Lower leg skin (tissue), 3 donors: ENCODE data around the gene SP100.

Experiments
- CTCF ChIP-seq, 3 donors: fragments of 450-650 bp; IDR thresholded peaks; one replicate each; pipeline ENCODE4 v1.5.1; 2016; ENCODE audit warnings: antibody characterized with exemption in 3 of 3, mild to moderate bottlenecking in 3 of 3, moderate library complexity in 2 of 3
- POLR2A ChIP-seq, 2 donors: fragments of 450-650 bp; IDR thresholded peaks; one replicate each; pipeline ENCODE4 v1.6.1; 2016 to 2017; ENCODE audit warnings: antibody characterized with exemption in 2 of 2, mild to moderate bottlenecking in 1 of 2, moderate library complexity in 1 of 2

GRCh38 chr2:230383453-230383852 lies 32.5 kb upstream of the SP100 start:
- TF ChIP-seq CTCF (IDR thresholded peaks at IDR 0.05) (no peak), POLR2A (IDR thresholded peaks at IDR 0.05) (no peak)
